Measurements from ENCODE around the gene DGKZ. TPM values are rescaled to one million over a fixed set of nuclear protein-coding genes. Genes with fewer than 3 reads are reported as not detected.

DGKZ gene
- total and polyA plus RNA-seq, 10 of the 15 experiments (the other 5 are each of a cell fraction or from before 2014, with no cell fraction given) = 0.50 to 78.4 (median 39.5) TPM

- 56% methylated on average over 3 of the region's 6 CpGs for WGBS (ENCODE audit: insufficient coverage, insufficient replicate concordance, low lambda C conversion rate, missing lambda C conversion rate)
- H3K27ac ChIP-seq (ENCODE audit: control insufficient read depth, insufficient read depth) = no peak overlapping the region
- H3K4me1 ChIP-seq (ENCODE audit: control insufficient read depth, insufficient read depth, low read length) = peaks cover 18% of the 10 kb centered on the region
- no peaks in the 10 kb centered on the region for H4K20me1 ChIP-seq (ENCODE audit: control insufficient read depth, insufficient read depth)
- CTCF ChIA-PET = interaction anchor here (1.3 to 14.4 kb wide), 4 partner anchors 9 to 339 kb away, joined by 3 to 626 read pairs (median 18); no protein-coding TSS in a partner anchor
- H3K4me2 ChIP-seq (ENCODE audit: control insufficient read depth, insufficient read depth) = no peak overlapping the region
- H3K9me3 ChIP-seq (replicated peaks; ENCODE audit: control insufficient read depth, insufficient read depth, low read length) = no peaks in the 10 kb centered on the region
- BruUV-seq (replicated peaks) = no TSS peak
- ATAC-seq (no peak), FAIRE-seq (no peak), DNase-seq (ENCODE audit: low read depth, low spot score) (no peak)
- in situ Hi-C loops (cut with MboI) = no loop called here
- no peak overlapping the region for H3K4me3 ChIP-seq
- no peaks in the 10 kb centered on the region for H3K79me2 ChIP-seq (ENCODE audit: control insufficient read depth, insufficient read depth, low read length)
- H3K9ac ChIP-seq (ENCODE audit: control insufficient read depth, insufficient read depth, low read length) = no peak overlapping the region
- H2AFZ ChIP-seq (ENCODE audit: control insufficient read depth, low read depth, low read length) = no peak overlapping the region
- H3K27me3 ChIP-seq (replicated peaks in 1 of 2; ENCODE audit: control insufficient read depth in 2 of 2, insufficient read depth in 2 of 2, low read length in 1 of 2) = no peaks in the 10 kb centered on the region; a peak in 1 of 4 replicates
- SMC1A ChIA-PET (ENCODE audit: uncharacterized antibody, unreplicated experiment) = interaction anchor here (1.1 to 7.0 kb wide), 3 partner anchors 56 to 85 kb away, joined by 3 to 120 read pairs (median 73); no protein-coding TSS in a partner anchor
- POLR2A ChIA-PET = no interaction called here
- no peaks in the 10 kb centered on the region for H3K36me3 ChIP-seq (ENCODE audit: control insufficient read depth in 2 of 2, insufficient read depth in 2 of 2, low read length in 1 of 2)
- RAD21 ChIA-PET (ENCODE audit: unreplicated experiment) = interaction anchor here (14.8 kb wide), 1 partner anchor 61 kb away, joined by 316 read pairs; no protein-coding TSS in a partner anchor
- intact Hi-C loops (cut with micrococcal nuclease; ENCODE audit: unreplicated experiment) = loop anchor here (5.0 to 10.0 kb wide), 2 partner anchors 183 to 340 kb away; partner anchors contain the start of gene PHF21A
- TF ChIP-seq PAX8 (IDR thresholded peaks at IDR 0.05) (no peak), SMAD1 (IDR thresholded peaks at IDR 0.05; ENCODE audit: low read depth, partially characterized antibody) (no peak), LARP7 (IDR thresholded peaks at IDR 0.05) (no peak), NRF1 (conservative IDR thresholded peaks at IDR 0.05; ENCODE audit: low read depth, low read length) (no peak), SKIL (IDR thresholded peaks at IDR 0.05; ENCODE audit: low read depth, poor library complexity, severe bottlenecking) (no peak), MAX (IDR thresholded peaks at IDR 0.05; ENCODE audit: low read depth, low read length) (no peak), RCOR1 (conservative IDR thresholded peaks at IDR 0.05; ENCODE audit: low read depth, low read length) (no peak), RAD51 (IDR thresholded peaks at IDR 0.05) (no peak), HSF1 (IDR thresholded peaks at IDR 0.05; ENCODE audit: low read depth, low read length) (no peak), MXI1 (IDR thresholded peaks at IDR 0.05; ENCODE audit: low read depth, low read length) (no peak), GABPA (IDR thresholded peaks at IDR 0.05; ENCODE audit: low read depth) (no peak), USF2 (IDR thresholded peaks at IDR 0.05; ENCODE audit: borderline replicate concordance, low read depth, low read length) (no peak), HDGF (IDR thresholded peaks at IDR 0.05) (no peak), NFYA (IDR thresholded peaks at IDR 0.05; ENCODE audit: borderline replicate concordance, low read depth, low read length) (no peak), CREM (IDR thresholded peaks at IDR 0.05; ENCODE audit: low read depth) (no peak), NR2C1 (IDR thresholded peaks at IDR 0.05) (no peak), SUPT20H (IDR thresholded peaks at IDR 0.05; ENCODE audit: borderline replicate concordance, control insufficient read depth, low read depth, low read length) (no peak)
Measured at GRCh38 chr11:46305295-46305694, 42.0 kb upstream of the DGKZ start.

All from GM12878 (cell line).